Measurements from ENCODE around the gene TNP1.

The TNP1 gene

GRCh38 chr2:216839688-216840087 lies 20.2 kb downstream of the TNP1 start:
- DNase-seq (ENCODE audit: low spot score): no peak

GRCh38 chr2:216838151-216838550 lies 21.7 kb downstream of the TNP1 start:
- DNase-seq (ENCODE audit: low spot score): no peak

- DNase-seq (ENCODE audit: low spot score): no peak
These were observed 22.1 kb downstream of the TNP1 start for GRCh38 chr2:216837740-216838139.

- DNase-seq (ENCODE audit: low spot score): no peak
These were observed 26.8 kb downstream of the TNP1 start for GRCh38 chr2:216833061-216833460.

GRCh38 chr2:216830346-216830745 lies 29.5 kb downstream of the TNP1 start:
- no peak for DNase-seq (ENCODE audit: low spot score)

- no peak for DNase-seq (ENCODE audit: low spot score)
These were observed 30.3 kb downstream of the TNP1 start for GRCh38 chr2:216829533-216829932.

GRCh38 chr2:216827073-216827720 lies 32.7 kb downstream of the TNP1 start:
- no peak for DNase-seq (ENCODE audit: low spot score)

- no peak for DNase-seq (ENCODE audit: low spot score)
These were observed 37.4 kb downstream of the TNP1 start for GRCh38 chr2:216822470-216822869.

GRCh38 chr2:216820709-216821108 lies 39.2 kb downstream of the TNP1 start:
- no peak for DNase-seq (ENCODE audit: low spot score)

- no peak for DNase-seq (ENCODE audit: low spot score)
These were observed 40.1 kb downstream of the TNP1 start for GRCh38 chr2:216819766-216820165.

GRCh38 chr2:216819055-216819454 lies 40.8 kb downstream of the TNP1 start:
- no peak for DNase-seq (ENCODE audit: low spot score)

- no peak for DNase-seq (ENCODE audit: low spot score)
These were observed 49.3 kb downstream of the TNP1 start for GRCh38 chr2:216810399-216811160.

All from hematopoietic multipotent progenitor cell treated with erythropoietin and hydrocortisone succinate and interleukin-3 and kit ligand, for 17 days (in vitro differentiated cells).